Fibroblast of lung (primary cell): ENCODE measurements around the gene XNDC1N. TPM values are rescaled to one million over a fixed set of nuclear protein-coding genes. Genes with fewer than 3 reads are reported as not detected.

Experiments
- DNase-seq, 2 donors: peaks; one replicate each; pipeline versions ENCODE4 v3.0.0 to v3.0.0-alpha.2; 2010; ENCODE audit warnings: low read depth in 2 of 2
- H2AFZ ChIP-seq: 2 replicates; pipeline ENCODE4 v1.5.1; 2012; ENCODE audit warnings: low read length, control low read depth, inconsistent platforms
- H3K27ac ChIP-seq: 2 replicates; pipeline ENCODE4 v1.5.1; 2011; ENCODE audit warnings: low read length, control low read depth; ENCODE audit not compliant: insufficient read depth
- H3K27me3 ChIP-seq: 2 replicates; pipeline ENCODE4 v1.5.1; 2011; ENCODE audit warnings: mild to moderate bottlenecking, low read length; ENCODE audit not compliant: control insufficient read depth, insufficient read depth
- H3K36me3 ChIP-seq: 2 replicates; pipeline ENCODE4 v1.5.1; 2011; ENCODE audit warnings: low read length; ENCODE audit not compliant: control insufficient read depth, insufficient read depth
- H3K4me1 ChIP-seq: 2 replicates; pipeline ENCODE4 v1.5.1; 2011; ENCODE audit warnings: low read length; ENCODE audit not compliant: control insufficient read depth, insufficient read depth; ENCODE audit errors: extremely low read depth
- H3K4me2 ChIP-seq: 2 replicates; pipeline ENCODE4 v1.5.1; 2011; ENCODE audit warnings: low read length, control low read depth; ENCODE audit not compliant: insufficient read depth; ENCODE audit errors: extremely low read depth
- H3K4me3 ChIP-seq, 4 experiments: fragments of 200-600 bp in 1 of 4; sonication (generic) in 1 of 4; replicated peaks in 1 of 4; 2 replicates each; pipeline ENCODE4 v1.5.1; 2011 to 2016; ENCODE audit warnings: low read length in 4 of 4, low read depth in 3 of 4, mild to moderate bottlenecking in 3 of 4, control low read depth in 2 of 4, inconsistent platforms in 1 of 4, mixed read lengths in 1 of 4; ENCODE audit not compliant: insufficient read depth in 1 of 4; ENCODE audit errors: control extremely low read depth in 1 of 4
- H3K79me2 ChIP-seq: 2 replicates; pipeline ENCODE4 v1.5.1; 2012; ENCODE audit warnings: mild to moderate bottlenecking, low read length, inconsistent platforms; ENCODE audit not compliant: control insufficient read depth, insufficient read depth
- H3K9ac ChIP-seq: 2 replicates; pipeline ENCODE4 v1.5.1; 2011; ENCODE audit warnings: mild to moderate bottlenecking, low read length, control low read depth; ENCODE audit not compliant: insufficient read depth
- H3K9me3 ChIP-seq: 2 replicates; pipeline ENCODE4 v1.5.1; 2012; ENCODE audit warnings: low read depth, low read length; ENCODE audit not compliant: control insufficient read depth, insufficient read depth
- H4K20me1 ChIP-seq: 2 replicates; pipeline ENCODE4 v1.5.1; 2011; ENCODE audit warnings: low read length; ENCODE audit not compliant: control insufficient read depth, insufficient read depth; ENCODE audit errors: extremely low read depth
- EZH2 ChIP-seq: IDR thresholded peaks from 2 replicates; pipeline ENCODE4 v1.5.1; 2012; ENCODE audit warnings: low read length, control low read depth, mild to moderate bottlenecking; ENCODE audit errors: missing control alignments
- polyA plus RNA-seq, 2 donors: library from polyadenylated mRNA; depleted of rRNA in 1 of 2; stranded (reverse) in 1 of 2; unstranded in 1 of 2; fragments of >200 nt; gene quantifications; 2 replicates each; pipeline ENCODE4 v1.2.1, GENCODE V29; 2011 to 2012; ENCODE audit warnings: missing spikeins in 1 of 2
- total RNA-seq: library from RNA; depleted of rRNA; stranded (reverse); fragments of >200 nt; gene quantifications from 2 replicates; pipeline ENCODE4 v1.2.1, GENCODE V29; 2014
- TF ChIP-seq, protein P1 (sequence below), 2 donors: IDR thresholded peaks in 1 of 2; conservative IDR thresholded peaks in 1 of 2; 1 replicate in 1 of 2; 2 replicates in 1 of 2; pipeline ENCODE4 v1.5.1; 2011 to 2012; ENCODE audit warnings: low read length in 2 of 2, control low read depth in 1 of 2, inconsistent platforms in 1 of 2, low read depth in 1 of 2, mild to moderate bottlenecking in 1 of 2

Gene XNDC1N
- total and polyA plus RNA-seq, 2 donors (not counting 1 experiment from before 2014, with no cell fraction given) = 3.5 to 5.1 TPM

DNA sequence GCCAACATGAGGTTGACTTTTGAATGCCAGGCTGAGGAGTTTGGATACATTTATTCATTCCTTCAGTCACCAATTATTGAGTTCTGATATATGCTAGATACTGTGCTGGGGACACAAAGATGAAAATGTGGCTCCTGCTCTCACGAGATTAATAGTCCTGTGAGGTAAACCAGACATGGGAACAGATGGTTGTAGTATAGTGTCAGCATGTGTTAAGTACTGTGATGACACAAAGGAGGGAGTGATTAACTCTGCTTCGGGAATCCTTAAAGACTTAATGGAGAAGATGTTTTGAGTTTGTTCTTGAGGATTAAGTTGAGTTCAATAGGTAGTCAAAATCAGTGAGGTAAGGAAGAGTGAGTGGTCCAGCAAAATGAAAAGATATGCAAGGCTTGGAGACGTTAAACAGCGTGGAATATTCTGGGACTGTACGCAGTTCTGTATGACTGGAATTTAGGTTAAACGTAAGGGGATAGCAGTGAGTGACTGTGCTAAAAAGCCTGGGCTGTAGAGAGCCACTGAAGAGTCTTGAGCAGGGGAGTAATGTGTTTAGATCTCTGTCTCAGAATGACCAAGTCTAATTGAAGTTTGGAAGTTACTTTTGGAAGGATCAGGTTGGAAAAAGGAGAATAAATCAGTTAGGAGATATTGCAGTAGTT, 12.3 kb upstream of the XNDC1N start:
- Histone ChIP-seq H3K36me3 (no peaks in the 10 kb centered on the region), H3K4me2 (no peak overlapping the region), H3K4me1 (no peaks in the 10 kb centered on the region), H3K9me3 (no peaks in the 10 kb centered on the region), H3K9ac (no peak overlapping the region), H2AFZ (no peak overlapping the region), H3K4me3 (no peak overlapping the region), H3K27me3 (no peaks in the 10 kb centered on the region), H3K27ac (no peak overlapping the region), H3K79me2 (peaks cover 14% of the 10 kb centered on the region), H4K20me1 (no peaks in the 10 kb centered on the region)
- no peak for TF ChIP-seq EZH2
- peak in 1 of 2 donors; percentile 64 for DNase-seq

DNA sequence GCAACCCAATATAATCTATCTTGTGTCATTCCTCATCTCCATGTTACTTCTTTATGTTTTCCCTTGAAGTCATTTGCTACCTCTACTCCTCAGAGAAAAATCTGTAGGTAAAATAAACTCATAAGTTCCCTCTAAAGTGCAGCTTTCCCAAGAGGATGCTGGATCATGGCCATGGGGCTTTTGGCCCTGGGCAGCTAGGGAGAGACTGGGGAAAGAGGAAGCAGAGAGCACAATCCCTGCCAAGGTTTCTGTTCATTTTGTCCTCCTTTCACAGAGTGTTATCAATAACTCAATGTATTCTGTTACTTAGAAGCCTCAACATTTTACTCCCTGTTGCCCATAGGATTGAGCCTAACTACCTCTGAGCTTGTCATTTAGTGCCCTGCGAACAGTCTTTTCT, 9.4 kb upstream of the XNDC1N start:
- DNase-seq = peak in 1 of 2 donors; percentile 20

DNA sequence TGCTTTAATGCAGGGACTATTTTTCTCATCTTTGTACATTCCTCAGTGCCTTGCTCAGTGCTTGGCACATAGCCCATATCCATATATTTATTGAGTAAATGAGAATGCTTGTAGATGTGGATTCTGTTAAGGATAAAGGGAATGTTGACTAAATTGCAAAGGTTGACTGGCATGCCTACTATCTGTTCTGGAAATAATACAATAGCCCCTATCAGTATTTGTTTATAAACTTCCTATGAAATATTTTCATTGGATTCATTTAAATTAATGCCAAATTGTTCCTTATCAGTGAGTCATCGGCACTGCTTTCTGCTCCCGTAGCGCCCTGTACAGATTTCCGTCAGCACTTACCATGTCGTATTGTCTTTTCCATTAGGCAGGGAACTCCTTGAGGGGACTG, 8.4 kb upstream of the XNDC1N start:
- Histone ChIP-seq H4K20me1 (no peaks in the 10 kb centered on the region), H3K4me2 (no peak overlapping the region), H3K27me3 (no peaks in the 10 kb centered on the region), H3K27ac (no peak overlapping the region), H3K36me3 (no peaks in the 10 kb centered on the region), H3K4me1 (no peaks in the 10 kb centered on the region), H3K79me2 (peaks cover 21% of the 10 kb centered on the region), H3K9ac (no peak overlapping the region), H3K4me3 (no peak overlapping the region), H3K9me3 (no peaks in the 10 kb centered on the region), H2AFZ (no peak overlapping the region)
- peak; percentile 36 to 85 for DNase-seq
- no peak for TF ChIP-seq EZH2
- TF ChIP-seq, protein P1, sequence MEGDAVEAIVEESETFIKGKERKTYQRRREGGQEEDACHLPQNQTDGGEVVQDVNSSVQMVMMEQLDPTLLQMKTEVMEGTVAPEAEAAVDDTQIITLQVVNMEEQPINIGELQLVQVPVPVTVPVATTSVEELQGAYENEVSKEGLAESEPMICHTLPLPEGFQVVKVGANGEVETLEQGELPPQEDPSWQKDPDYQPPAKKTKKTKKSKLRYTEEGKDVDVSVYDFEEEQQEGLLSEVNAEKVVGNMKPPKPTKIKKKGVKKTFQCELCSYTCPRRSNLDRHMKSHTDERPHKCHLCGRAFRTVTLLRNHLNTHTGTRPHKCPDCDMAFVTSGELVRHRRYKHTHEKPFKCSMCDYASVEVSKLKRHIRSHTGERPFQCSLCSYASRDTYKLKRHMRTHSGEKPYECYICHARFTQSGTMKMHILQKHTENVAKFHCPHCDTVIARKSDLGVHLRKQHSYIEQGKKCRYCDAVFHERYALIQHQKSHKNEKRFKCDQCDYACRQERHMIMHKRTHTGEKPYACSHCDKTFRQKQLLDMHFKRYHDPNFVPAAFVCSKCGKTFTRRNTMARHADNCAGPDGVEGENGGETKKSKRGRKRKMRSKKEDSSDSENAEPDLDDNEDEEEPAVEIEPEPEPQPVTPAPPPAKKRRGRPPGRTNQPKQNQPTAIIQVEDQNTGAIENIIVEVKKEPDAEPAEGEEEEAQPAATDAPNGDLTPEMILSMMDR (conservative IDR thresholded peaks at IDR 0.05 in 1 of 2, IDR thresholded peaks at IDR 0.05 in 1 of 2; ENCODE audit: low read depth in 1 of 2, low read length in 2 of 2) = no peak

More for the DNA sequence above, 9.4 kb upstream of the XNDC1N start:
- H3K4me1 ChIP-seq = no peaks in the 10 kb centered on the region
- H3K79me2 ChIP-seq = peaks cover 20% of the 10 kb centered on the region
- no peak overlapping the region for H3K9ac ChIP-seq
- H3K27ac ChIP-seq = no peak overlapping the region
- no peaks in the 10 kb centered on the region for H4K20me1 ChIP-seq
- no peak overlapping the region for H2AFZ ChIP-seq
- H3K4me3 ChIP-seq = no peak overlapping the region
- H3K27me3 ChIP-seq = no peaks in the 10 kb centered on the region
- TF ChIP-seq EZH2 = no peak
- TF ChIP-seq, protein P1 (conservative IDR thresholded peaks at IDR 0.05 in 1 of 2, IDR thresholded peaks at IDR 0.05 in 1 of 2; ENCODE audit: low read depth in 1 of 2, low read length in 2 of 2) = no peak
- H3K9me3 ChIP-seq = no peaks in the 10 kb centered on the region
- no peaks in the 10 kb centered on the region for H3K36me3 ChIP-seq
- H3K4me2 ChIP-seq = no peak overlapping the region
